ENCODE results near the gene CAV2.

Gene CAV2

GRCh38 chr7:116528008-116528789, 28.7 kb downstream of the CAV2 start:
- H3K4me3 Mint-ChIP-seq = no peak overlapping the region
- H3K27me3 Mint-ChIP-seq = peaks cover 60% of the 10 kb centered on the region
- ATAC-seq (replicated peaks; ENCODE audit: extremely low read depth, poor library complexity, severe bottlenecking) (no peak), DNase-seq (ENCODE audit: low spot score in 2 of 2) (no peak)
- no peak overlapping the region for H3K27ac Mint-ChIP-seq (ENCODE audit: low read depth)
- no peaks in the 10 kb centered on the region for H3K9me3 Mint-ChIP-seq
- H3K36me3 Mint-ChIP-seq (ENCODE audit: insufficient read depth) = peaks cover 4% of the 10 kb centered on the region
- H3K4me1 Mint-ChIP-seq = peaks cover 21% of the 10 kb centered on the region

- Mint-ChIP-seq H3K4me1 (peaks cover 21% of the 10 kb centered on the region), H3K27me3 (peaks cover 49% of the 10 kb centered on the region), H3K9me3 (no peaks in the 10 kb centered on the region), H3K27ac (ENCODE audit: low read depth) (no peak overlapping the region), H3K36me3 (ENCODE audit: insufficient read depth) (peaks cover 4% of the 10 kb centered on the region), H3K4me3 (no peak overlapping the region)
- ATAC-seq (replicated peaks; ENCODE audit: extremely low read depth, poor library complexity, severe bottlenecking) (no peak), DNase-seq (ENCODE audit: low spot score in 2 of 2) (no peak)
These were observed 29.7 kb downstream of the CAV2 start for GRCh38 chr7:116529250-116529649.

- DNase-seq (ENCODE audit: low spot score in 2 of 2) (no peak), ATAC-seq (replicated peaks; ENCODE audit: extremely low read depth, poor library complexity, severe bottlenecking) (no peak)
- no peaks in the 10 kb centered on the region for H3K9me3 Mint-ChIP-seq
- H3K27me3 Mint-ChIP-seq = peaks cover 39% of the 10 kb centered on the region
- H3K4me3 Mint-ChIP-seq = no peak overlapping the region
- peaks cover 2% of the 10 kb centered on the region for H3K36me3 Mint-ChIP-seq (ENCODE audit: insufficient read depth)
- H3K27ac Mint-ChIP-seq (ENCODE audit: low read depth) = no peak overlapping the region
- peaks cover 13% of the 10 kb centered on the region for H3K4me1 Mint-ChIP-seq
These were observed 30.7 kb downstream of the CAV2 start for GRCh38 chr7:116530107-116530820.

- Mint-ChIP-seq H3K4me3 (no peak overlapping the region), H3K36me3 (ENCODE audit: insufficient read depth) (no peaks in the 10 kb centered on the region), H3K9me3 (no peaks in the 10 kb centered on the region), H3K27ac (ENCODE audit: low read depth) (no peak overlapping the region), H3K4me1 (no peaks in the 10 kb centered on the region), H3K27me3 (peaks cover 23% of the 10 kb centered on the region)
- no peak for DNase-seq (ENCODE audit: low spot score in 2 of 2)
- ATAC-seq (replicated peaks; ENCODE audit: extremely low read depth, poor library complexity, severe bottlenecking) = no peak
These were observed 32.7 kb downstream of the CAV2 start for GRCh38 chr7:116532102-116532688.

GRCh38 chr7:116534790-116535189, 35.3 kb downstream of the CAV2 start:
- Mint-ChIP-seq H3K27ac (ENCODE audit: low read depth) (no peak overlapping the region), H3K4me1 (no peaks in the 10 kb centered on the region), H3K36me3 (ENCODE audit: insufficient read depth) (no peaks in the 10 kb centered on the region), H3K9me3 (no peaks in the 10 kb centered on the region), H3K27me3 (peaks cover 36% of the 10 kb centered on the region), H3K4me3 (no peak overlapping the region)
- ATAC-seq (replicated peaks; ENCODE audit: extremely low read depth, poor library complexity, severe bottlenecking) = no peak
- DNase-seq (ENCODE audit: low spot score in 2 of 2) = no peak

- H3K4me1 Mint-ChIP-seq = no peaks in the 10 kb centered on the region
- H3K27me3 Mint-ChIP-seq = peaks cover 30% of the 10 kb centered on the region
- no peak overlapping the region for H3K4me3 Mint-ChIP-seq
- H3K36me3 Mint-ChIP-seq (ENCODE audit: insufficient read depth) = no peaks in the 10 kb centered on the region
- DNase-seq (ENCODE audit: low spot score in 2 of 2) = no peak
- no peaks in the 10 kb centered on the region for H3K9me3 Mint-ChIP-seq
- no peak for ATAC-seq (replicated peaks; ENCODE audit: extremely low read depth, poor library complexity, severe bottlenecking)
- no peak overlapping the region for H3K27ac Mint-ChIP-seq (ENCODE audit: low read depth)
These were observed 35.9 kb downstream of the CAV2 start for GRCh38 chr7:116535416-116535815.

GRCh38 chr7:116538138-116538537, 38.6 kb downstream of the CAV2 start:
- ATAC-seq (replicated peaks; ENCODE audit: extremely low read depth, poor library complexity, severe bottlenecking) = no peak

GRCh38 chr7:116539879-116540278, 40.3 kb downstream of the CAV2 start:
- Mint-ChIP-seq H3K27me3 (peaks cover 31% of the 10 kb centered on the region), H3K4me1 (no peaks in the 10 kb centered on the region), H3K9me3 (no peaks in the 10 kb centered on the region), H3K27ac (ENCODE audit: low read depth) (no peak overlapping the region), H3K4me3 (no peak overlapping the region), H3K36me3 (ENCODE audit: insufficient read depth) (no peaks in the 10 kb centered on the region)
- ATAC-seq (replicated peaks; ENCODE audit: extremely low read depth, poor library complexity, severe bottlenecking) (no peak), DNase-seq (ENCODE audit: low spot score in 2 of 2) (no peak)

More at GRCh38 chr7:116538138-116538537, 38.6 kb downstream of the CAV2 start:
- H3K4me1 Mint-ChIP-seq = no peaks in the 10 kb centered on the region
- peaks cover 26% of the 10 kb centered on the region for H3K27me3 Mint-ChIP-seq
- no peak overlapping the region for H3K4me3 Mint-ChIP-seq
- no peaks in the 10 kb centered on the region for H3K36me3 Mint-ChIP-seq (ENCODE audit: insufficient read depth)
- H3K9me3 Mint-ChIP-seq = no peaks in the 10 kb centered on the region
- no peak for DNase-seq (ENCODE audit: low spot score in 2 of 2)
- no peak overlapping the region for H3K27ac Mint-ChIP-seq (ENCODE audit: low read depth)

- ATAC-seq (replicated peaks; ENCODE audit: extremely low read depth, poor library complexity, severe bottlenecking) = no peak
- Mint-ChIP-seq H3K4me1 (no peaks in the 10 kb centered on the region), H3K4me3 (no peak overlapping the region), H3K27ac (ENCODE audit: low read depth) (no peak overlapping the region), H3K9me3 (no peaks in the 10 kb centered on the region), H3K36me3 (ENCODE audit: insufficient read depth) (no peaks in the 10 kb centered on the region), H3K27me3 (peaks cover 37% of the 10 kb centered on the region)
- no peak for DNase-seq (ENCODE audit: low spot score in 2 of 2)
These were observed 41.2 kb downstream of the CAV2 start for GRCh38 chr7:116540743-116541142.

- ATAC-seq (replicated peaks; ENCODE audit: extremely low read depth, poor library complexity, severe bottlenecking) = no peak
- Mint-ChIP-seq H3K27me3 (peaks cover 37% of the 10 kb centered on the region), H3K4me1 (no peaks in the 10 kb centered on the region)
These were observed 42.4 kb downstream of the CAV2 start for GRCh38 chr7:116541951-116542350.

GRCh38 chr7:116542618-116543017, 43.1 kb downstream of the CAV2 start:
- no peak for DNase-seq (ENCODE audit: low spot score in 2 of 2)
- no peak overlapping the region for H3K4me3 Mint-ChIP-seq

More at GRCh38 chr7:116541951-116542350, 42.4 kb downstream of the CAV2 start:
- Mint-ChIP-seq H3K36me3 (ENCODE audit: insufficient read depth) (no peaks in the 10 kb centered on the region), H3K9me3 (no peaks in the 10 kb centered on the region), H3K27ac (ENCODE audit: low read depth) (no peak overlapping the region), H3K4me3 (no peak overlapping the region)
- DNase-seq (ENCODE audit: low spot score in 2 of 2) = no peak

GRCh38 chr7:116543664-116544063, 44.1 kb downstream of the CAV2 start:
- Mint-ChIP-seq H3K9me3 (no peaks in the 10 kb centered on the region), H3K27me3 (peaks cover 21% of the 10 kb centered on the region), H3K4me1 (no peaks in the 10 kb centered on the region), H3K4me3 (no peak overlapping the region), H3K36me3 (ENCODE audit: insufficient read depth) (no peaks in the 10 kb centered on the region), H3K27ac (ENCODE audit: low read depth) (no peak overlapping the region)
- DNase-seq (ENCODE audit: low spot score in 2 of 2) = no peak
- ATAC-seq (replicated peaks; ENCODE audit: extremely low read depth, poor library complexity, severe bottlenecking) = no peak

More at GRCh38 chr7:116542618-116543017, 43.1 kb downstream of the CAV2 start:
- Mint-ChIP-seq H3K27ac (ENCODE audit: low read depth) (no peak overlapping the region), H3K36me3 (ENCODE audit: insufficient read depth) (no peaks in the 10 kb centered on the region), H3K9me3 (no peaks in the 10 kb centered on the region), H3K4me1 (no peaks in the 10 kb centered on the region), H3K27me3 (peaks cover 31% of the 10 kb centered on the region)
- no peak for ATAC-seq (replicated peaks; ENCODE audit: extremely low read depth, poor library complexity, severe bottlenecking)

GRCh38 chr7:116544487-116544886, 44.9 kb downstream of the CAV2 start:
- no peak for ATAC-seq (replicated peaks; ENCODE audit: extremely low read depth, poor library complexity, severe bottlenecking)

More at GRCh38 chr7:116544487-116544886, 44.9 kb downstream of the CAV2 start:
- Mint-ChIP-seq H3K4me1 (no peaks in the 10 kb centered on the region), H3K4me3 (no peak overlapping the region), H3K27ac (ENCODE audit: low read depth) (no peak overlapping the region), H3K9me3 (no peaks in the 10 kb centered on the region), H3K36me3 (ENCODE audit: insufficient read depth) (no peaks in the 10 kb centered on the region), H3K27me3 (peaks cover 12% of the 10 kb centered on the region)
- DNase-seq (ENCODE audit: low spot score in 2 of 2) = no peak
